Progenitor cell of endocrine pancreas (in vitro differentiated cells): ENCODE data around the gene RAB11FIP3. TPM values are rescaled to one million over a fixed set of nuclear protein-coding genes. Genes with fewer than 3 reads are reported as not detected.
"Not testable (repeated sequence)": the region's sequence is repeated elsewhere in the genome, so short reads cannot be mapped to it uniquely, and the experiment has no call there.

ENCODE experiments used
- DNase-seq: peaks from one replicate; pipeline ENCODE4 v3.0.0; 2021; ENCODE audit warnings: low spot score; ENCODE audit not compliant: unreplicated experiment
- H3K27ac Mint-ChIP-seq: 2 replicates; pipeline ENCODE4 v1.8.0; 2021; ENCODE audit warnings: mild to moderate bottlenecking, moderate library complexity, mixed read lengths
- H3K27me3 Mint-ChIP-seq: 2 replicates; pipeline ENCODE4 v1.8.0; 2021; ENCODE audit warnings: mixed read lengths
- H3K36me3 Mint-ChIP-seq: 2 replicates; pipeline ENCODE4 v1.8.0; 2022; ENCODE audit warnings: mixed read lengths; ENCODE audit not compliant: insufficient read depth
- H3K4me1 Mint-ChIP-seq: 2 replicates; pipeline ENCODE4 v1.8.0; 2021; ENCODE audit warnings: low read depth, mixed read lengths
- H3K4me3 Mint-ChIP-seq: 2 replicates; pipeline ENCODE4 v1.8.0; 2021; ENCODE audit warnings: low read depth, mild to moderate bottlenecking, moderate library complexity, mixed read lengths
- H3K9me3 Mint-ChIP-seq: 2 replicates; pipeline ENCODE4 v1.8.0; 2021; ENCODE audit warnings: low read depth, mixed read lengths
- long read RNA-seq: library from polyadenylated mRNA; unstranded; transcript quantifications from one replicate; pipeline ENCODE4 v2.0.0, GENCODE V29; 2020
- total RNA-seq: library from RNA; stranded (reverse); gene quantifications from 2 replicates; pipeline ENCODE4 v1.2.1, GENCODE V29; 2021
- TF ChIP-seq, protein P1 (sequence below): fragments of 200-600 bp; sonication (generic); IDR thresholded peaks from one replicate; pipeline ENCODE4 v1.5.0; 2021; ENCODE audit warnings: antibody characterized with exemption, mild to moderate bottlenecking; ENCODE audit not compliant: unreplicated experiment

The RAB11FIP3 gene, protein sequence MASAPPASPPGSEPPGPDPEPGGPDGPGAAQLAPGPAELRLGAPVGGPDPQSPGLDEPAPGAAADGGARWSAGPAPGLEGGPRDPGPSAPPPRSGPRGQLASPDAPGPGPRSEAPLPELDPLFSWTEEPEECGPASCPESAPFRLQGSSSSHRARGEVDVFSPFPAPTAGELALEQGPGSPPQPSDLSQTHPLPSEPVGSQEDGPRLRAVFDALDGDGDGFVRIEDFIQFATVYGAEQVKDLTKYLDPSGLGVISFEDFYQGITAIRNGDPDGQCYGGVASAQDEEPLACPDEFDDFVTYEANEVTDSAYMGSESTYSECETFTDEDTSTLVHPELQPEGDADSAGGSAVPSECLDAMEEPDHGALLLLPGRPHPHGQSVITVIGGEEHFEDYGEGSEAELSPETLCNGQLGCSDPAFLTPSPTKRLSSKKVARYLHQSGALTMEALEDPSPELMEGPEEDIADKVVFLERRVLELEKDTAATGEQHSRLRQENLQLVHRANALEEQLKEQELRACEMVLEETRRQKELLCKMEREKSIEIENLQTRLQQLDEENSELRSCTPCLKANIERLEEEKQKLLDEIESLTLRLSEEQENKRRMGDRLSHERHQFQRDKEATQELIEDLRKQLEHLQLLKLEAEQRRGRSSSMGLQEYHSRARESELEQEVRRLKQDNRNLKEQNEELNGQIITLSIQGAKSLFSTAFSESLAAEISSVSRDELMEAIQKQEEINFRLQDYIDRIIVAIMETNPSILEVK
- total RNA-seq = 92.7 and 97.9 TPM in 2 replicates
- long read RNA-seq, partial matches to known transcripts = 6 of 11 reads
- long read RNA-seq, other reads (novel, unspliced or antisense) = 5 of 11 reads

DNA sequence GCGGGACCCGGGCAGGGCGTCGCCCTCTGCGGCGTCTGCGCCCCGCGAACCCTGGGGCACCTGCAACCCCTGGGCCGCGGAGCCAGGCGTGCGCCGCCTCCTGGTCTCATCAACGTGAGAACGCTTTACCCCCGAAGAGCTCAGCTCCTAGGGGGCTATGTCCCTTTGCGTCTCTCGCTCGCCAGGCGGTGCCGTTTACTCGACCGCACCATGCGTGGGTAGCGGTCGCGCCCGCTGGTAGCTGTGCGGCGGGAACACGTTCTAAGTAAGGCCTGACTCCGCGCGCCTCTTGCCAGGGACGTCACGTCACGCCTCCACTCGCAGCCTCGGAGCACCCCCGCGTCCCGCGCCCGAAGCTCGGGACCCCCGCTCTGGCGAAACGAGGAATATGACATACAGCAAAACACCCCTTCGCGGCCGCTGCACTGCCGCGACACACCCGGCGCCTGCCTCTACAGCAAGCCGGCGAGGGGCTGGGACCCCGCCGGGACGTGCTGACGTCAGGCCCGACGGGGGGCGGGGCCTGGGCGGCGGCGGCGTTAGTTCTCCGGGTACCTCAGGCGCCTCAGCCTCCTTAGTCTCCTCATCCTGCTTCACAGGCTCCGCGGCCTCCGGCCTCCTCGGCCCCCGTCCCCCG is at the start of gene RAB11FIP3:
Gene RAB11FIP3, plus strand, starts transcription at position 568 of the 637 bp plus-strand sequence. CDS start 358 bp downstream, outside the sequence.
- peak; percentile 70 for DNase-seq
- Mint-ChIP-seq H3K27ac (peak within 1 kb of the TSS; percentile 86), H3K27me3 (peaks cover 20% of the 10 kb centered on the region), H3K9me3 (no peaks in the 10 kb centered on the region), H3K36me3 (peaks cover 8% of the 10 kb centered on the region), H3K4me3 (peak within 1 kb of the TSS; percentile 87), H3K4me1 (peaks cover 23% of the 10 kb centered on the region)
- TF ChIP-seq, protein P1, sequence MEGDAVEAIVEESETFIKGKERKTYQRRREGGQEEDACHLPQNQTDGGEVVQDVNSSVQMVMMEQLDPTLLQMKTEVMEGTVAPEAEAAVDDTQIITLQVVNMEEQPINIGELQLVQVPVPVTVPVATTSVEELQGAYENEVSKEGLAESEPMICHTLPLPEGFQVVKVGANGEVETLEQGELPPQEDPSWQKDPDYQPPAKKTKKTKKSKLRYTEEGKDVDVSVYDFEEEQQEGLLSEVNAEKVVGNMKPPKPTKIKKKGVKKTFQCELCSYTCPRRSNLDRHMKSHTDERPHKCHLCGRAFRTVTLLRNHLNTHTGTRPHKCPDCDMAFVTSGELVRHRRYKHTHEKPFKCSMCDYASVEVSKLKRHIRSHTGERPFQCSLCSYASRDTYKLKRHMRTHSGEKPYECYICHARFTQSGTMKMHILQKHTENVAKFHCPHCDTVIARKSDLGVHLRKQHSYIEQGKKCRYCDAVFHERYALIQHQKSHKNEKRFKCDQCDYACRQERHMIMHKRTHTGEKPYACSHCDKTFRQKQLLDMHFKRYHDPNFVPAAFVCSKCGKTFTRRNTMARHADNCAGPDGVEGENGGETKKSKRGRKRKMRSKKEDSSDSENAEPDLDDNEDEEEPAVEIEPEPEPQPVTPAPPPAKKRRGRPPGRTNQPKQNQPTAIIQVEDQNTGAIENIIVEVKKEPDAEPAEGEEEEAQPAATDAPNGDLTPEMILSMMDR = peak; percentile 44

DNA sequence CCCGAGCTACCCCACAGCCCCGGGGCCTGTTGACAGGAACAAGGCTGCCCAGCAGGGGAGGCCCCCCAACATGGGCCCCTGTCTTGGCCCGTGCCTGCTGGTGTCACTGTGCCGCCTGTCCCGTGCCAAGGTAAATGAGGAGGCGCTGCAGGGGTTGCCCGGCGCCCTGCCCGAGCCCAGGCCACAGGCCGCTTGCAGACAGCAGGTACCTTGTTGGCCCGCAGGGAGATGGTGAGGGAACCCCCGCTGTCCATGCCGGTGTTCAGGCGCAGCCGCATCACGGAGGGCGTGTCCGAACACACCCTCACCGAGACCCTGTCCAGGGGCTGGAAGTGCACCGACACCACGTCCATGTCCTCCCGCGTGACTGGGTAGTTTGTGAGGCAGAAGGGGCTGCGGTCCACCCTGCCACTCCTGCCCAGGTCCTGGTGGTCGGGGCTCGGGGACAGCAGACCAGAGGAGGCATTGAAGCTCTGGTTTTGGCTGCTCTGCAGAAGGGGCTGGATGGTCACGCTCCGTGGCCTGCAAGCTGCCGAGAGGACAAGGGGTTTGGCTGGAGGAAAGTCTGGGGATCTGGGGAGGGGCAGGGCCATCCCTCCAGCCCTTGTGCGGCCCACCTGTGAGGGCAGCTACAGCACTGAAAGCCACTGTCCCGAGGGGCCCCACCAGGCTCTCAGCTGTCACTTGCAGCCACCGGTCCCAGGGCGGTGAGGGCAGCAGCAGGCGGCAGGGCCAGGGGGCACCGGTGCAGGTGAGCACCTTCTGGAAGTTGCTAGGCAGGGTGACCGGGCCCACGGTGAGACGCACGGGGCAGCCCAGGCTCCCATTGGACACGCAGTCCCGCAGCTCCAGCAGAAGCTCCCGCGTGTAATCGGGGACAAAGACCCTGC is 49.3 kb upstream of the RAB11FIP3 start:
- H3K4me1 Mint-ChIP-seq = peaks cover 13% of the 10 kb centered on the region
- peaks cover 3% of the 10 kb centered on the region for H3K36me3 Mint-ChIP-seq
- no peak overlapping the region for H3K27ac Mint-ChIP-seq
- H3K9me3 Mint-ChIP-seq = no peaks in the 10 kb centered on the region
- no peak for DNase-seq
- no peaks in the 10 kb centered on the region for H3K27me3 Mint-ChIP-seq
- TF ChIP-seq, protein P1 = no peak
- no peak overlapping the region for H3K4me3 Mint-ChIP-seq

DNA sequence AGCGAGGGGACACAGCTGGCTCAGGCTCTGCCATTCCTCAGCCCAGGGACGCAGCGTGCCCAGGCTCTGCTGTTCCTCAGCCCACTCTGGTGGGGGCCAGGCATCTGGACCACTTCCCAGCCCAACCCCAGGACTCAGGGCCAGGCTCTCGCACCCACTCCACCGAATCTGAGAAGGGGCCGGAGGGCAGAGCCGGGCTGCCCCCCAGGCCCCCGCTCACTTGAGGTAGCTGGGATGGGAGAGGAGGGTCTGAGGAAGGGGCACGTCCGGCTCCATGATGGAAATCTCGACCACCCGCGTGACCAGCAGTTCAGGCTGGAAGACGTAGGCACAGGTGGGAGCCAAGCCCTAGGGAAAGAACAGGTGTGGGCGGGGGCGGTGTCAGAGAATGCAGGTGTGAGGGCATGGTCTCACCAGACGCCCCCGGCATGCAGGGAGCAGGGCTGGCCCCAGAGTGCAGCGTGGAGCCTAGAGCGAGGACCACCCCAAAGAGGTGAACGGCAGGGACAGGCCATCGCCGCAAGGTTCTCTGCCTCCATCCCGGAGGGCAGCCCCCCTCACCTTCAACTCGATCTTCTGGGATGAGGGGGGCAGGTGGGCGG is 48.5 kb upstream of the RAB11FIP3 start:
- DNase-seq = no peak
- H3K4me3 Mint-ChIP-seq = no peak overlapping the region
- H3K27ac Mint-ChIP-seq = no peak overlapping the region
- H3K9me3 Mint-ChIP-seq = no peaks in the 10 kb centered on the region
- TF ChIP-seq, protein P1 = no peak
- H3K27me3 Mint-ChIP-seq = no peaks in the 10 kb centered on the region
- peaks cover 3% of the 10 kb centered on the region for H3K36me3 Mint-ChIP-seq
- peaks cover 13% of the 10 kb centered on the region for H3K4me1 Mint-ChIP-seq

DNA sequence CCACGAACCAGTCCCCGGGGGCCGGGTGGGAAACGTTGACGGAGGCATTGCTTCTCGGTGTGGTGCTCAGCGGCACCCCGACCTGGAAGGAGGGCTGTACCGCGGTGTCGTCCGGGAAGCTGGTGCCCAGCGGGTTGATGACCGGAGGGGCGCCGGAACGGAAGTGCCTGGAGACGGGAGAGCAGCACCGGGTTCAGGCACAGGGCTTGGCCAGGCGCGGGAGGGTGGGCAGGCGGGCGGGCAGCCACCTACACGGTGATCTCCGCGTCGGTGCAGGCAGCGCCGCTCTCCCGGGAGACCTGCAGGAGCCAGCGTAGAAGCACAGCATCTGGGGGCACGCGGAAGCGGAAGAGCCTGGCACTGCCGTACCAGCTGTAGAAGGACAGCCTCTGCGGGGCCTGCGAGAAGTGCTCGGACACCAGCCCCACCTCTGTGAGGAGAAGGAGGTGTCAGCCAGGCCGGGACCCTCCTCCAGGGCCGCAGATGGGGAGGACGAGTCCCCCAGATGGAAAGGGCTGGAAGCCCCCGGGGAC is 48.0 kb upstream of the RAB11FIP3 start:
- Mint-ChIP-seq H3K4me3 (no peak overlapping the region), H3K4me1 (peaks cover 14% of the 10 kb centered on the region), H3K27ac (no peak overlapping the region), H3K9me3 (no peaks in the 10 kb centered on the region), H3K27me3 (no peaks in the 10 kb centered on the region), H3K36me3 (peaks cover 3% of the 10 kb centered on the region)
- no peak for DNase-seq
- TF ChIP-seq, protein P1 = no peak

DNA sequence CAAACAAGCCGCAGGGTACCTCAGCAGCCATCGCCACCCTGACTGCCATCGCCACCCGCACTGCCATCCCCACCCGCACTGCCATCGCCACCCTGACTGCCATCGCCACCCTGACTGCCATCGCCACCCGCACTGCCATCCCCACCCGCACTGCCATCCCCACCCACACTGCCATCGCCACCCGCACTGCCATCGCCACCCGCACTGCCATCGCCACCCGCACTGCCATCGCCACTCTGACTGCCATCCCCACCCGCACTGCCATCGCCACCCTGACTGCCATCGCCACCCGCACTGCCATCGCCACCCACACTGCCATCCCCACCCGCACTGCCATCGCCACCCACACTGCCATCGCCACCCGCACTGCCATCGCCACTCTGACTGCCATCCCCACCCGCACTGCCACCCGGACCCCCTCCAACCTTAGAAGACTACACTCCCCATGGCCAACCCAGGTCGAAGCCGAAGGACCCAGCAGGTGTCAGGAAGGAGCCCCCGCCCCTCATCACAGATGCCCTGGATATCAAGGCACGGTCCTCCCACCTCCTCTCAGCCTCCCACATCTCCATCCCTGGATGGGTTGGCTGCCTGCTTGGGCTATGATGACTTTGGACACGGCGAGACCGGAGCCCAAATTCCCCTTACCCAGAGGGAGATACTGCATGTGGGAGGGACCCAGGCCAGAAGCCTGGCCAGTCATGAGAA is 47.2 kb upstream of the RAB11FIP3 start:
- H3K27me3 Mint-ChIP-seq, H3K27ac Mint-ChIP-seq, H3K9me3 Mint-ChIP-seq, H3K36me3 Mint-ChIP-seq, H3K4me3 Mint-ChIP-seq: not testable (repeated sequence)
- DNase-seq = peak; percentile 10
- peaks cover 18% of the 10 kb centered on the region for H3K4me1 Mint-ChIP-seq
